Activated CD8-positive, alpha-beta T cell treated with anti-CD3 and anti-CD28 coated beads for 36 hours (primary cell): ENCODE measurements around the gene FUT1. TPM values are rescaled to one million over a fixed set of nuclear protein-coding genes. Genes with fewer than 3 reads are reported as not detected.

Experiments used
- ATAC-seq: fragments of 200-7000 bp; cut with Tn5 transposase; one replicate; pipeline ENCODE4 v1.10.0; 2021; ENCODE audit warnings: mild to moderate bottlenecking, moderate library complexity
- CTCF ChIA-PET: fragments of 350-600 bp; sonication (Branson Sonifier 250); formaldehyde crosslinking; loops from one replicate; lab custom pipeline; 2021; ENCODE audit warnings: antibody characterized with exemption; lab: Charles Lee
- POLR2A ChIA-PET: fragments of 350-600 bp; sonication (Branson Sonifier 250); formaldehyde crosslinking; loops from one replicate; lab custom pipeline; 2021; ENCODE audit warnings: antibody characterized with exemption; lab: Charles Lee
- DNase-seq: peaks from one replicate; pipeline ENCODE4 v3.0.0-alpha.2; 2020
- H3K27ac Mint-ChIP-seq: one replicate; pipeline ENCODE4 v1.8.0; 2021; ENCODE audit warnings: mild to moderate bottlenecking, mixed read lengths
- H3K27me3 Mint-ChIP-seq: one replicate; pipeline ENCODE4 v1.8.0; 2021; ENCODE audit warnings: mixed read lengths
- H3K36me3 Mint-ChIP-seq: one replicate; pipeline ENCODE4 v1.8.0; 2021; ENCODE audit warnings: low read depth, mixed read lengths
- H3K4me1 Mint-ChIP-seq: one replicate; pipeline ENCODE4 v1.8.0; 2021; ENCODE audit warnings: low read depth, mixed read lengths
- H3K4me3 Mint-ChIP-seq: one replicate; pipeline ENCODE4 v1.8.0; 2021; ENCODE audit warnings: mild to moderate bottlenecking, moderate library complexity, mixed read lengths
- H3K9me3 Mint-ChIP-seq: one replicate; pipeline ENCODE4 v1.8.0; 2021; ENCODE audit warnings: mixed read lengths
- intact Hi-C: fragments of 100-400 bp; cut with micrococcal nuclease; formaldehyde crosslinking; loops from one replicate; pipeline ENCODE4 v1.10.0; 2022
- total RNA-seq, 2 experiments: library from RNA; stranded (reverse); gene quantifications; one replicate each; pipeline ENCODE4 v1.2.3, GENCODE V29; 2021
- TF ChIP-seq, protein P1 (sequence below): fragments of 200-600 bp; IDR thresholded peaks from one replicate; pipeline ENCODE4 v1.8.0; 2022; ENCODE audit warnings: antibody characterized with exemption, mild to moderate bottlenecking

FUT1 gene
- total RNA-seq, 2 experiments from 2014 or later = 0.09 to 0.11 TPM

DNA sequence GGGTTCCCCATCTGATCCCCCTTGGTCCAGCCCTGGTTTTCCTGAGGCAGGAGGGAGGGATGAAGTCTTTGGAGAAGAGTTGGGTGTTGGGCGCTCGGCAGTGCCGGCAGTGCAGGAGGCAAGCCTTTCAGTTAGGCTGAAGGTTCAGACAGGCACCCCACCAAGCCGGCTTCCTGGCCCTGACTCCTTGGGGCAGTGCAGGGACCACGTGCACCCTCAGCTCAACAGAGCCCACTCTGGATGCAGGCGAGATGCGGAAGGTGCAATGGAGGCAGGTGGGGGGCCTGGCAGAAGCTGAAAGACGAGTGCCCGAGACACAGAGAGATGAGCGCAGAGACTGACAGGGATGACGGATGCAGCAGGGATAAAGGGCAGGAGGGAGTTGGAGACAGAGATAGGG lies 44.0 kb downstream of the FUT1 start:
- CTCF ChIA-PET = no interaction called here
- Mint-ChIP-seq H3K27me3 (no peaks in the 10 kb centered on the region), H3K4me3 (no peak overlapping the region), H3K36me3 (peaks cover 5% of the 10 kb centered on the region), H3K4me1 (no peaks in the 10 kb centered on the region), H3K9me3 (peaks cover 4% of the 10 kb centered on the region), H3K27ac (no peak overlapping the region)
- POLR2A ChIA-PET = no interaction called here
- TF ChIP-seq, protein P1, sequence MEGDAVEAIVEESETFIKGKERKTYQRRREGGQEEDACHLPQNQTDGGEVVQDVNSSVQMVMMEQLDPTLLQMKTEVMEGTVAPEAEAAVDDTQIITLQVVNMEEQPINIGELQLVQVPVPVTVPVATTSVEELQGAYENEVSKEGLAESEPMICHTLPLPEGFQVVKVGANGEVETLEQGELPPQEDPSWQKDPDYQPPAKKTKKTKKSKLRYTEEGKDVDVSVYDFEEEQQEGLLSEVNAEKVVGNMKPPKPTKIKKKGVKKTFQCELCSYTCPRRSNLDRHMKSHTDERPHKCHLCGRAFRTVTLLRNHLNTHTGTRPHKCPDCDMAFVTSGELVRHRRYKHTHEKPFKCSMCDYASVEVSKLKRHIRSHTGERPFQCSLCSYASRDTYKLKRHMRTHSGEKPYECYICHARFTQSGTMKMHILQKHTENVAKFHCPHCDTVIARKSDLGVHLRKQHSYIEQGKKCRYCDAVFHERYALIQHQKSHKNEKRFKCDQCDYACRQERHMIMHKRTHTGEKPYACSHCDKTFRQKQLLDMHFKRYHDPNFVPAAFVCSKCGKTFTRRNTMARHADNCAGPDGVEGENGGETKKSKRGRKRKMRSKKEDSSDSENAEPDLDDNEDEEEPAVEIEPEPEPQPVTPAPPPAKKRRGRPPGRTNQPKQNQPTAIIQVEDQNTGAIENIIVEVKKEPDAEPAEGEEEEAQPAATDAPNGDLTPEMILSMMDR = no peak
- ATAC-seq (no peak), DNase-seq (no peak)
- intact Hi-C loops = no loop called here

DNA sequence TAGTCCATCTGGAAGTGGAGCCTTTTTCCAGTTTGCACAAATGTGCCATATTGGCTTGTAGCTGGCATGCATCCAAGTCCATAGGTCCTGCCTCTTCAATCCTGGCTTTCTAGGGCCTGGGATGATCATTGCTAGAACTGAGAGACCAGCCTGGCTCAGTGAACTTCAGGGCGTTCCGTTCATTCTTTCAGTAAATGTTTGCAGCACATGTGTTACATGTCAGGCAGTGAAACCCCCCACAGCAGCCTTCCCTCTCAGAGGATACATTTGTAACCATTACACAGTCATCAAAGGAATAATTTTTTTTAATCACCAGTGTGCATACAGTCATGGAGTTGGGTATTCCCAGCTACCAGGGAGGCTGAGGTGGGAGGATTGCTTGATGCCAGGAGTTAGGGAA lies 47.0 kb downstream of the FUT1 start:
- H3K27me3 Mint-ChIP-seq = no peaks in the 10 kb centered on the region
- ChIA-PET CTCF (interaction anchor here (1.0 kb wide), 1 partner anchor 137 kb away, joined by 3 read pairs; no protein-coding TSS in a partner anchor), POLR2A (no interaction called here)
- no peak overlapping the region for H3K4me3 Mint-ChIP-seq
- H3K4me1 Mint-ChIP-seq = no peaks in the 10 kb centered on the region
- DNase-seq (no peak), ATAC-seq (no peak)
- no peaks in the 10 kb centered on the region for H3K9me3 Mint-ChIP-seq
- no peak overlapping the region for H3K27ac Mint-ChIP-seq
- intact Hi-C loops = no loop called here
- TF ChIP-seq, protein P1 = no peak
- H3K36me3 Mint-ChIP-seq = peaks cover 14% of the 10 kb centered on the region

DNA sequence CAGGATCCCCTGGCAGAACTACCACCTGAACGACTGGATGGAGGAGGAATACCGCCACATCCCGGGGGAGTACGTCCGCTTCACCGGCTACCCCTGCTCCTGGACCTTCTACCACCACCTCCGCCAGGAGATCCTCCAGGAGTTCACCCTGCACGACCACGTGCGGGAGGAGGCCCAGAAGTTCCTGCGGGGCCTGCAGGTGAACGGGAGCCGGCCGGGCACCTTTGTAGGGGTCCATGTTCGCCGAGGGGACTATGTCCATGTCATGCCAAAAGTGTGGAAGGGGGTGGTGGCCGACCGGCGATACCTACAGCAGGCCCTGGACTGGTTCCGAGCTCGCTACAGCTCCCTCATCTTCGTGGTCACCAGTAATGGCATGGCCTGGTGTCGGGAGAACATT lies 49.1 kb downstream of the FUT1 start:
- TF ChIP-seq, protein P1 = no peak
- intact Hi-C loops = no loop called here
- peaks cover under 1% of the 10 kb centered on the region for H3K27me3 Mint-ChIP-seq
- DNase-seq = no peak
- H3K27ac Mint-ChIP-seq = no peak overlapping the region
- POLR2A ChIA-PET = no interaction called here
- H3K4me3 Mint-ChIP-seq = no peak overlapping the region
- H3K4me1 Mint-ChIP-seq = no peaks in the 10 kb centered on the region
- ATAC-seq = no peak
- no peaks in the 10 kb centered on the region for H3K9me3 Mint-ChIP-seq
- CTCF ChIA-PET = no interaction called here
- H3K36me3 Mint-ChIP-seq = peaks cover 14% of the 10 kb centered on the region

DNA sequence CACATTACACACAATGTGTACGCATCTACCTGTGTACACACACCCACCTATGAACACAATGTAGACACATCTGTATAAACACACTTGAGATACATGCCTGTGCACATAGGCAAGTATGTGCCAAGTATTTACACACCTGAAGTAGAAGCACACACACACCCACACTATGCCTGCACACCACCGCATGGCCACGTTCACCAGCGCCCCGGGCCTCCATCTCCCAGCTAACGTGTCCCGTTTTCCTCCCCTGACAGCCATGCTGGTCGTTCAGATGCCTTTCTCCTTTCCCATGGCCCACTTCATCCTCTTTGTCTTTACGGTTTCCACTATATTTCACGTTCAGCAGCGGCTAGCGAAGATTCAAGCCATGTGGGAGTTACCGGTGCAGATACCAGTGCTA lies 49.7 kb downstream of the FUT1 start:
- intact Hi-C loops = no loop called here
- H3K4me1 Mint-ChIP-seq = no peaks in the 10 kb centered on the region
- H3K9me3 Mint-ChIP-seq = no peaks in the 10 kb centered on the region
- ChIA-PET CTCF (no interaction called here), POLR2A (no interaction called here)
- H3K36me3 Mint-ChIP-seq = peaks cover 14% of the 10 kb centered on the region
- DNase-seq (no peak), ATAC-seq (no peak)
- no peak overlapping the region for H3K4me3 Mint-ChIP-seq
- peaks cover 5% of the 10 kb centered on the region for H3K27me3 Mint-ChIP-seq
- TF ChIP-seq, protein P1 = no peak
- no peak overlapping the region for H3K27ac Mint-ChIP-seq

DNA sequence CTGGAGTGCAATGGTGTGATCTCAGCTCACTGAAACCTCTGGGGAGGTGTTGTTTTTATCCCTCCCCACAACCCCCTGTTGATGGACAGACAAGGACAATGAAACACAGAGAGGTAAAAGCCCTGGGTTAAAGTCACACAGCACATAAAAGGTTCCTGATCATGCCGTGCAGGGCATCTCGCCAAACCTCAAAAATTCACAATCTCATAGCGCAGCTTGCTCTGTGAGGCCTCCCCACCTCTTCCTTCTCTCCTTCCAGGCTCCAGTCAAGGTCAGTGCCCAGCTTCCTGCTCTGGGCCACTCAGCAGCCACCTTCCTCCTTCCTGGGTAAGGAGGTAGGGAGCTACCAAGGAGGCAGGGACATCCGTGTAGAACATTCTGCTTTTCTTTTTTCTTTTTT lies 54.4 kb downstream of the FUT1 start:
- Mint-ChIP-seq H3K27ac (no peak overlapping the region), H3K9me3 (no peaks in the 10 kb centered on the region), H3K36me3 (peaks cover 9% of the 10 kb centered on the region), H3K4me3 (no peak overlapping the region), H3K4me1 (peaks cover 11% of the 10 kb centered on the region), H3K27me3 (peaks cover 14% of the 10 kb centered on the region)
- TF ChIP-seq, protein P1 = no peak
- ChIA-PET CTCF (interaction anchor here (2.2 kb wide), 1 partner anchor 15 kb away, joined by 5 read pairs; no protein-coding TSS in a partner anchor), POLR2A (interaction anchor here (0.6 kb wide), 1 partner anchor 18 kb away, joined by 3 read pairs; no protein-coding TSS in a partner anchor)
- intact Hi-C loops = no loop called here
- DNase-seq (no peak), ATAC-seq (no peak)

Other genes starting within 250 kb of the FUT1 start
- gene LMTK3, start 240.8 kb downstream of the FUT1 start, total RNA-seq = 1 to 10 TPM; 3.4 to 4.0 TPM
- gene SULT2B1, start 200.5 kb downstream of the FUT1 start, total RNA-seq = not detected
- gene SPACA4, start 145.9 kb downstream of the FUT1 start, total RNA-seq = not detected
- 1 to 10 TPM; 3.8 to 4.7 TPM for gene FAM83E, start 137.6 kb downstream of the FUT1 start, total RNA-seq
- 1,000 to 10,000 TPM; 2,304 to 2,324 TPM for gene RPL18, start 133.5 kb downstream of the FUT1 start, total RNA-seq
- gene SPHK2, start 133.1 kb downstream of the FUT1 start, total RNA-seq = 10 to 100 TPM; 22.3 to 22.9 TPM
- gene DBP, start 115.3 kb downstream of the FUT1 start, total RNA-seq = 10 to 100 TPM; 10.8 to 13.1 TPM
- gene CA11, start 106.5 kb downstream of the FUT1 start, total RNA-seq = 10 to 100 TPM; 11.1 to 13.0 TPM
- under 1 TPM; 0.16 to 0.83 TPM for gene NTN5, start 79.6 kb downstream of the FUT1 start, total RNA-seq
- not detected for gene FUT2, start 56.7 kb downstream of the FUT1 start, total RNA-seq
- 1 to 10 TPM in 1 of 2 experiments, under 1 TPM in 1; 0.56 to 1.0 TPM for gene MAMSTR, start 32.9 kb downstream of the FUT1 start, total RNA-seq
- gene RASIP1, start 12.0 kb downstream of the FUT1 start, total RNA-seq = 1 to 10 TPM in 1 of 2 experiments, under 1 TPM in 1; 0.72 to 1.2 TPM
- gene IZUMO1, start 5.7 kb downstream of the FUT1 start, total RNA-seq = not detected
- not detected for gene FGF21, start 2.9 kb upstream of the FUT1 start, total RNA-seq
- gene BCAT2, start 58.4 kb upstream of the FUT1 start, total RNA-seq = 10 to 100 TPM; 59.5 to 63.3 TPM
- gene HSD17B14, start 83.8 kb upstream of the FUT1 start, total RNA-seq = under 1 TPM; 0.47 to 0.56 TPM
- 1 to 10 TPM; 9.4 to 9.7 TPM for gene PLEKHA4, start 116.0 kb upstream of the FUT1 start, total RNA-seq
- gene PPP1R15A, start 119.8 kb upstream of the FUT1 start, total RNA-seq = 10 to 100 TPM; 77.8 to 81.2 TPM
- gene TULP2, start 146.1 kb upstream of the FUT1 start, total RNA-seq = under 1 TPM; 0.68 to 0.85 TPM
- 100 to 1,000 TPM; 102 to 114 TPM for gene NUCB1, start 147.7 kb upstream of the FUT1 start, total RNA-seq
- 1 to 10 TPM; 1.4 to 2.8 TPM for gene DHDH, start 181.1 kb upstream of the FUT1 start, total RNA-seq
- 100 to 1,000 TPM; 182 to 189 TPM for gene BAX, start 202.2 kb upstream of the FUT1 start, total RNA-seq
- 1,000 to 10,000 TPM; 1,296 to 1,324 TPM for gene FTL, start 212.7 kb upstream of the FUT1 start, total RNA-seq
- 10 to 100 TPM; 58.1 to 58.7 TPM for gene GYS1, start 240.7 kb upstream of the FUT1 start, total RNA-seq
- gene RUVBL2, start 241.2 kb upstream of the FUT1 start, total RNA-seq = 100 to 1,000 TPM; 175 to 176 TPM